ENCODE results near the gene EDN1.

Gene EDN1

DNA sequence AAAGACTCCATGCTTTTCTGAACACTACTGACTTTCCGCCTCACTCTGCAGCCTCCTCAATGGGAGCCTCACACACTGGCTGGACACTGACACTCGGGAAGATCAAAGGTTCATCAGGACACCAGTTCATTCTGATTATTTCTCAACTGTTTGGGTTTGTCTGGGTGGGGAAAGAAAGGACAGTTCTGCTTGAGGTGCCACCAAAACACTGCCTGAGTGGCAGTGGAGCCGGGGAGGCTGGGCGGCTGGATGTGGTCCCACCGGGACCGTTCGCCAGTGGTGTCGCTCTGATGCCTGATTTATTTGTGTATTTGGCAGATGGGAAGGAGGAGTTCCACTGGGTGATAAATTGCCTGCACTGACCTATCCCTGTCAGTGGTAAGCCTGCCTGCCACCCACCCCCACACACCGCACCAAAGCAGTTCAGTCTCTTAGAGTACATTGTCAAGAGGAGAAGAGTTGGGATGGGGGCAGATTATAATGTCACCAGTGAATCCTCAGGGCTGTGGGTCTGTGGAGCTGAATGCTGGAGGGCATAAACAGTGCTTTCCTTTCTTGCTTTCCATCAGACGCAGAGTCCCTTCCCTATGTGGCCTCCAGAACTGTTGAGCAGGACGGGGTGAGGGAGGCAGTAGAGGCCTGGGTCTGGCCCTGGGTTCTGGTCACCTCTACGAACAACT lies 49.8 kb downstream of the EDN1 start:
- TF ChIP-seq, protein P1, sequence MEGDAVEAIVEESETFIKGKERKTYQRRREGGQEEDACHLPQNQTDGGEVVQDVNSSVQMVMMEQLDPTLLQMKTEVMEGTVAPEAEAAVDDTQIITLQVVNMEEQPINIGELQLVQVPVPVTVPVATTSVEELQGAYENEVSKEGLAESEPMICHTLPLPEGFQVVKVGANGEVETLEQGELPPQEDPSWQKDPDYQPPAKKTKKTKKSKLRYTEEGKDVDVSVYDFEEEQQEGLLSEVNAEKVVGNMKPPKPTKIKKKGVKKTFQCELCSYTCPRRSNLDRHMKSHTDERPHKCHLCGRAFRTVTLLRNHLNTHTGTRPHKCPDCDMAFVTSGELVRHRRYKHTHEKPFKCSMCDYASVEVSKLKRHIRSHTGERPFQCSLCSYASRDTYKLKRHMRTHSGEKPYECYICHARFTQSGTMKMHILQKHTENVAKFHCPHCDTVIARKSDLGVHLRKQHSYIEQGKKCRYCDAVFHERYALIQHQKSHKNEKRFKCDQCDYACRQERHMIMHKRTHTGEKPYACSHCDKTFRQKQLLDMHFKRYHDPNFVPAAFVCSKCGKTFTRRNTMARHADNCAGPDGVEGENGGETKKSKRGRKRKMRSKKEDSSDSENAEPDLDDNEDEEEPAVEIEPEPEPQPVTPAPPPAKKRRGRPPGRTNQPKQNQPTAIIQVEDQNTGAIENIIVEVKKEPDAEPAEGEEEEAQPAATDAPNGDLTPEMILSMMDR (conservative IDR thresholded peaks at IDR 0.05; ENCODE audit: low read depth, low read length): no peak
- no peak overlapping the region for H3K4me3 ChIP-seq (ENCODE audit: low read length)
- no peak for DNase-seq (ENCODE audit: low read depth)

DNA sequence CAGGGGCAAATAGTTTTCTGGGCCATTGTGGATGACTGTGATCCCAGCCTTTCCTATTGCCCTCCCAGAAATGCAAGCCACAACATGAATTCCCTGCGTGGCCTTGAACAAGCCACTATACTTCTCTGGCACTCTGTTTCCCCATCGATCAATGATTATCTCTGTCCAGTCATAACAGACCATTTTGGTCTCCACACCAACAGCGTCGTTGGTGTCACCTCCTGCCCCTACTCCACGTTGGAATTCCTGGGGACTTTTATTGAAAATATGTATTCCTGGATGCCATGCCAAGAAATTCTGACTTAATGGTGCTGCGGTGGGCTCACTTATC lies 50.3 kb downstream of the EDN1 start:
- H3K4me3 ChIP-seq (ENCODE audit: low read length): no peak overlapping the region
- no peak for DNase-seq (ENCODE audit: low read depth)
- TF ChIP-seq, protein P1 (conservative IDR thresholded peaks at IDR 0.05; ENCODE audit: low read depth, low read length): no peak

DNA sequence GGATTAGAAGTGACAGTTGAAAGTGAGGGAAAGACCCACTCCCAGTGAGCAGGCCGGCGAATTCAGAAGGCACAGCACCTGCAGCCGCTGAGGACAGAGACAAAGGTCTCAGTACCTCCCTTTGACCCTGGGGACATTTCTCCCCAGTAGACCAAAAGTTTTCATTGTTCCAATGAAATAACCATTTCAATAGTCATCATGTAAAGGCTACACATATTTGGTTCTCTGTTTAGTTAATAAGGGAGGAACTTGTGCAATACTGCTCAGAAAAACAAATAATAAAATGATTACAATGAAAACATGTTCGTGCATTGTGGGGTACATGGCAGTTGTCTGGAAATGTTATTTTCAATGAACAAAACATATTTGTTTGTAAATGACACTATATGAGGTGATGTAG lies 52.5 kb downstream of the EDN1 start:
- TF ChIP-seq, protein P1 (conservative IDR thresholded peaks at IDR 0.05; ENCODE audit: low read depth, low read length): no peak
- DNase-seq (ENCODE audit: low read depth): no peak
- H3K4me3 ChIP-seq (ENCODE audit: low read length): no peak overlapping the region

DNA sequence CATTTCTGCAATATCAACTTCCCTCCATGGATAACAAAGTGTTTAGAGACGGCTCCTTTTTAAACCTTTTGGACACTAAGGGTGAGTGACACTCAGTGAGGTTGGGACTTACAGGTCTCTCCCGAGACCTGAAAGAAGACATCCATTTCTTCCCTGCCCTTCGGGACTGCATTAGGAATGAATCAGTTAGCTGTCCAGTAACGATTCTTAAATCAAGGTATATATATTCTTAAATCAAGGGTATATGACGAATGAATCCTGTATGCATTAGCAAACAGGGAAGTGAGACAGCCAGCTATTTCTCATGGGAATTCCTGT lies 52.9 kb downstream of the EDN1 start:
- TF ChIP-seq, protein P1 (conservative IDR thresholded peaks at IDR 0.05; ENCODE audit: low read depth, low read length): no peak
- DNase-seq (ENCODE audit: low read depth): no peak
- H3K4me3 ChIP-seq (ENCODE audit: low read length): no peak overlapping the region

DNA sequence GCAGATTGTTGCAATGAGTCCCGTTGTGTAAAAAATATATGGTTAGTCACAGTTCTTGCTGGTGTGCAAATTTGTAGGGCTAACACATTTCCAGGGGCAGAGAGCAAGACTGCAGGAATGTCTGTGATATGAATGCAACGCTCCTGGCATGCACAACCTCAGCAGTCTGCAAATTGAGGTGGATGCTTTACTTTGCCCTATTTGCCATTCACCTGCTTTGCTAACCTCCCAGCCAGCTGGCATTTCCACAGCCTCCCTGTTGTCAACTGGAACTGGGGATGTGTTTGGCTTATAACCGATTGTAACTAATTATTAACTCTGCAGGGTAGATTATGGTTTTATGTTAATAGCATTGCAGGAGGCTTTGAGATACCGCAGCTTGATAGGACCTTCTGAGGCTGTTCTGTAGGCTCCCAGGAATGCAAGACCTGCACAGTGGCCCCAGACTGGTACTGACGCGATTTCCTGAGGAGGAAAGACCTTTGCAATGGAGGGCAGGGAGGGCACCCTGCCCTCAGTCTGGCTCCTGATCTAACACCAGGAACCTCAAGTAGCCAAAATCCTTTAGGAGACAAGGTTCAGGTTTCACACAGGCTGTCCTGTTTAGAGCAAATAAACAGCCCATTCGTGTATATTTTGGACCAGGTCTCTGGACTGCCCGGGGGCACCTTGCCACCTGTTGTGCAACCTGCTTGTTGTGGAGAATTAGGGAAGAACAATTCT lies 53.4 kb downstream of the EDN1 start:
- TF ChIP-seq, protein P1 (conservative IDR thresholded peaks at IDR 0.05; ENCODE audit: low read depth, low read length): no peak

DNA sequence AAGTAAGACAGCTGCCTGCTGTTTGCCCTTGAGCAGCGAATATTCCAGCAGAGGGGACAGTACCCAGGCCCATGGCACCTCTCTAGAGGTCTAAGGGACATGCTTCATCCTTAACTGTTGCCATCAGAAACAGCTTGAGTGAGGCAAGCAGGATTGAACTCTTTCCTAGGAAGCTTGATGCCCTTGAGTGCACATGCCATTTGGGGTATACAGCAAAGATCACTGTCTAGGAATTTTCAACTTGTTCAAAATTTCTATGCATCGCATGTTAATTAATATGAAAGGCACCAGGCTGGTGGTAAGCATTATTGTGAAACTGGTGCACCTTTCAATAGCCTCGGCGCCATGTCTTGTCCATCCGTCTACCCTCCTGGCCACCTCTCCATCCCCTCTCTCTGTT lies 54.1 kb downstream of the EDN1 start:
- H3K4me3 ChIP-seq (ENCODE audit: low read length): no peak overlapping the region
- no peak for DNase-seq (ENCODE audit: low read depth)
- TF ChIP-seq, protein P1 (conservative IDR thresholded peaks at IDR 0.05; ENCODE audit: low read depth, low read length): no peak

More for the DNA sequence above, 53.4 kb downstream of the EDN1 start:
- no peak for DNase-seq (ENCODE audit: low read depth)
- H3K4me3 ChIP-seq (ENCODE audit: low read length): no peak overlapping the region
